WTC11 (cell line): Measurements from ENCODE around the gene SMO. TPM values are rescaled to one million over a fixed set of nuclear protein-coding genes. Genes with fewer than 3 reads are reported as not detected.

ENCODE experiments used
- AFF4 ChIP-seq: sonication (generic); formaldehyde crosslinking; IDR thresholded peaks from 2 replicates; pipeline ENCODE4 v1.8.1; 2023; ENCODE audit warnings: mild to moderate bottlenecking, missing genetic modification reagents, borderline replicate concordance
- ATF2 ChIP-seq: sonication (generic); formaldehyde crosslinking; IDR thresholded peaks from 2 replicates; pipeline ENCODE4 v1.8.1; 2022; ENCODE audit warnings: low read depth, missing genetic modification reagents, borderline replicate concordance
- EMX1 ChIP-seq: fragments of 250-450 bp; sonication (Bioruptor Pico); IDR thresholded peaks from 2 replicates; pipeline ENCODE4 v1.8.0; 2021; ENCODE audit warnings: mild to moderate bottlenecking
- FOXK1 ChIP-seq: sonication (generic); formaldehyde crosslinking; IDR thresholded peaks from 2 replicates; pipeline ENCODE4 v1.8.0; 2022; ENCODE audit warnings: mild to moderate bottlenecking, moderate library complexity, missing genetic modification reagents
- FOXP1 ChIP-seq: sonication (generic); formaldehyde crosslinking; IDR thresholded peaks from 2 replicates; pipeline ENCODE4 v1.8.0; 2022; ENCODE audit warnings: missing genetic modification reagents, mild to moderate bottlenecking, moderate library complexity, borderline replicate concordance
- HMGA2 ChIP-seq: fragments of 250-450 bp; sonication (Bioruptor Pico); IDR thresholded peaks from 2 replicates; pipeline ENCODE4 v1.4.0; 2021; ENCODE audit warnings: mild to moderate bottlenecking, moderate library complexity
- HMGXB4 ChIP-seq: sonication (generic); formaldehyde crosslinking; IDR thresholded peaks from 2 replicates; pipeline ENCODE4 v1.8.1; 2023; ENCODE audit warnings: mild to moderate bottlenecking, moderate library complexity, missing genetic modification reagents
- MYBL2 ChIP-seq: sonication (generic); formaldehyde crosslinking; IDR thresholded peaks from 2 replicates; pipeline ENCODE4 v1.8.1; 2023; ENCODE audit warnings: mild to moderate bottlenecking, moderate library complexity, missing genetic modification reagents
- NFE2L1 ChIP-seq: sonication (generic); formaldehyde crosslinking; IDR thresholded peaks from 2 replicates; pipeline ENCODE4 v1.8.1; 2023; ENCODE audit warnings: missing genetic modification reagents
- NFYB ChIP-seq: sonication (generic); formaldehyde crosslinking; conservative IDR thresholded peaks from 2 replicates; pipeline ENCODE4 v1.8.0; 2022; ENCODE audit warnings: low read depth, missing genetic modification reagents
- NR2C2 ChIP-seq: sonication (generic); formaldehyde crosslinking; IDR thresholded peaks from 2 replicates; pipeline ENCODE4 v1.8.0; 2022; ENCODE audit warnings: mild to moderate bottlenecking, missing genetic modification reagents
- OVOL2 ChIP-seq: fragments of 250-450 bp; sonication (Bioruptor Pico); IDR thresholded peaks from 2 replicates; pipeline ENCODE4 v1.9.0; 2021; ENCODE audit warnings: mild to moderate bottlenecking, borderline replicate concordance
- RELA ChIP-seq: sonication (generic); formaldehyde crosslinking; IDR thresholded peaks from 2 replicates; pipeline ENCODE4 v1.8.1; 2022; ENCODE audit warnings: missing genetic modification reagents, mild to moderate bottlenecking, borderline replicate concordance
- SOX15 ChIP-seq: fragments of 250-450 bp; sonication (Bioruptor Pico); IDR thresholded peaks from 2 replicates; pipeline ENCODE4 v1.9.0; 2021; ENCODE audit warnings: mild to moderate bottlenecking
- STAT6 ChIP-seq: sonication (generic); formaldehyde crosslinking; conservative IDR thresholded peaks from 2 replicates; pipeline ENCODE4 v1.8.1; 2023; ENCODE audit warnings: mild to moderate bottlenecking, low read depth, missing genetic modification reagents, moderate library complexity
- USF2 ChIP-seq: sonication (generic); formaldehyde crosslinking; IDR thresholded peaks from 2 replicates; pipeline ENCODE4 v1.8.1; 2023; ENCODE audit warnings: mild to moderate bottlenecking, missing genetic modification reagents, moderate library complexity
- ZNF138 ChIP-seq: sonication (generic); formaldehyde crosslinking; conservative IDR thresholded peaks from 2 replicates; pipeline ENCODE4 v1.8.1; 2022; ENCODE audit warnings: mild to moderate bottlenecking, moderate library complexity, missing genetic modification reagents
- ZNF232 ChIP-seq: sonication (generic); formaldehyde crosslinking; IDR thresholded peaks from 2 replicates; pipeline ENCODE4 v1.8.0; 2022; ENCODE audit warnings: mild to moderate bottlenecking, missing genetic modification reagents
- ZNF263 ChIP-seq: sonication (generic); formaldehyde crosslinking; IDR thresholded peaks from 2 replicates; pipeline ENCODE4 v1.8.1; 2022; ENCODE audit warnings: low read depth, mild to moderate bottlenecking, moderate library complexity, missing genetic modification reagents
- ZNF532 ChIP-seq: fragments of 250-450 bp; sonication (Bioruptor Pico); IDR thresholded peaks from 2 replicates; pipeline ENCODE4 v1.9.0; 2021; ENCODE audit warnings: mild to moderate bottlenecking, borderline replicate concordance
- total RNA-seq: library from RNA; stranded (reverse); gene quantifications from 3 replicates; pipeline ENCODE4 v1.2.3, GENCODE V29; 2021

Gene SMO
- total RNA-seq, 1 experiment from 2014 or later = 56.9 TPM

- TF ChIP-seq ZNF532 (CRISPR knock-in tag) = no peak
- no peak for TF ChIP-seq AFF4
- TF ChIP-seq ZNF263 (CRISPR knock-in tag) = no peak
- TF ChIP-seq ZNF232 (CRISPR knock-in tag) = no peak
- no peak for TF ChIP-seq RELA (CRISPR knock-in tag)
- TF ChIP-seq MYBL2 (CRISPR knock-in tag) = 0 out of 2 replicates have a peak, but pooled peaks have one; percentile 7
- TF ChIP-seq SOX15 = no peak
- TF ChIP-seq ZNF138 (CRISPR knock-in tag) = no peak
- 0 out of 2 replicates have a peak, but pooled peaks have one; percentile 25 for TF ChIP-seq NFE2L1 (CRISPR knock-in tag)
- TF ChIP-seq FOXK1 (CRISPR knock-in tag) = no peak
- TF ChIP-seq EMX1 (CRISPR knock-in tag) = no peak
- no peak for TF ChIP-seq NR2C2
- no peak for TF ChIP-seq STAT6
- no peak for TF ChIP-seq ATF2 (CRISPR knock-in tag)
- TF ChIP-seq OVOL2 = no peak
- no peak for TF ChIP-seq NFYB
- TF ChIP-seq FOXP1 = no peak
- no peak for TF ChIP-seq HMGA2 (CRISPR knock-in tag)
- no peak for TF ChIP-seq HMGXB4 (CRISPR knock-in tag)
- no peak for TF ChIP-seq USF2 (CRISPR knock-in tag)
Observed at GRCh38 chr7:129189661-129190310, 1.4 kb downstream of the SMO start (continued).
